Ovary (tissue), 3 donors: ENCODE results near the gene CASD1.

Source experiments
- CTCF ChIP-seq, 3 donors: fragments of 450-650 bp in 2 of 3; fragments of 200-600 bp in 1 of 3; IDR thresholded peaks; one replicate each; pipeline versions ENCODE4 v1.5.1 to v1.8.0; 2016 to 2022; ENCODE audit warnings: antibody characterized with exemption in 3 of 3, mild to moderate bottlenecking in 1 of 3
- POLR2A ChIP-seq: fragments of 450-650 bp; IDR thresholded peaks from one replicate; pipeline ENCODE4 v1.6.1; 2017; ENCODE audit warnings: antibody characterized with exemption, mild to moderate bottlenecking, moderate library complexity
- donor health status: DM: no; HTN: no; CAD: no.

DNA sequence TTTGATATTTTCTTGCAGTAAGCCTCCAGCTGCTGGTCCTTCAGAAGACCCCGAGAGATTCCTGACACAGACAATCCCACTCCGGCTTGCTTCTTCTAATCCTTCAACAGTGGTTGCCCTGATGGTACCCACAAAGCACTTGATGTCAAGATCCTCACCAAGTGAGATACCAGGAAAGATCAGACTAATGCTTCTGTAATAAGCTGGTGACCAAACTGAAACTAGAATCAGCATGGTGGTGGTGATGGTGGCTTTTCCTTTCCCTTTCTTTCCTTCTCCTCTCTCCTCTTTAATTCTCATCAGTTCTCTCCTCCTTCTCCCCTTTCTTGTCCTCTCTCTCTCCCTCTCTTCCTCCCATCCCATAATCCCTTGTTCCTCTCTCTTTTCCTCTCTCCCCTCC, 25.8 kb upstream of the CASD1 start:
- no peak for TF ChIP-seq CTCF (IDR thresholded peaks at IDR 0.05)
- TF ChIP-seq POLR2A: no peak
